Right renal pelvis (tissue), 4 donors: ENCODE measurements around the gene TM6SF1. TPM values are rescaled to one million over a fixed set of nuclear protein-coding genes. Genes with fewer than 3 reads are reported as not detected.
"Not testable (repeated sequence)": the region's sequence is repeated elsewhere in the genome, so short reads cannot be mapped to it uniquely, and the experiment has no call there.

Source experiments
- DNase-seq, 4 donors: peaks; one replicate each; pipeline ENCODE4 v3.0.0-alpha.2; 2013; ENCODE audit warnings: low read depth in 4 of 4, low spot score in 3 of 4, missing footprints in 1 of 4
- polyA plus RNA-seq, 4 donors: library from polyadenylated mRNA; unstranded; fragments of 120-200 nt; gene quantifications; one replicate each; pipeline ENCODE4 v1.2.1, GENCODE V29; 2013; ENCODE audit not compliant: insufficient read length in 4 of 4

The TM6SF1 gene
- polyA plus RNA-seq, 4 donors: 1.6 to 2.5 (median 1.8) TPM

DNA sequence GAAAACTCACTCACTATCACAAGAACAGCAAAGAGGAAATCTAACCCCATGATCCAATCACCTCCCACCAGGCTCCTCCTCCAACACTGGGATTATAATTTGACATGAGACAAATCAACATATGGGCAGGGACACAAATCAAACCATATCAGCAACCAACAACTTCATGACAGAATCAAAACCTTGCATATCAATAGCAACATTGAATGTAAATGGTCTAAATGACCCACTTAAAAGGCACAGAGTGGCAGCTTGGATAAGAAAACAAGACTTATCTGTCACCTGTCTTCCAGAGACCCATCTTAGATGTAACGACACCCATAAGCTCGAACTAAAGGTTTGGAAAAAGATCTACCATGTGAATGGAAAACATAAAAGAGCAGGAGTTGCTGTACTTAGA lies 59.4 kb downstream of the TM6SF1 start:
- no peak for DNase-seq

DNA sequence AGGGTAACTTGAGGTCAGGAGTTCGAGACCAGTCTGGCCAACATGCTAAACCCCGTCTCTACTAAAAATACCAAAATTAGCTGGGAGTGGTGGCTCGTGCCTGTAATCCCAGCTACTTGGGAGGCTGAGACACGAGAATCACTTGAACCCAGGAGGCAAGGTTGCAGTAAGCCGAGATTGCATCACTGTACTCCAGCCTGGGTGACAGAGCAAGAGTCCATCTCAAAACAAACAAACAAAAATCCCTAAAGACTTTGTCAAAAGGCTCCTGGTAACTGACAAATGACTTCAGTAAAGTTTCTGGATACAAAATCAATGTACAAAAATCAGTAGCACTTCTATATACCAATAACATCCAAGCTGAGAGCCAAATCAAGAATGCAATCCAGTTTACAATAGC lies 62.1 kb downstream of the TM6SF1 start:
- not testable (repeated sequence) for DNase-seq

DNA sequence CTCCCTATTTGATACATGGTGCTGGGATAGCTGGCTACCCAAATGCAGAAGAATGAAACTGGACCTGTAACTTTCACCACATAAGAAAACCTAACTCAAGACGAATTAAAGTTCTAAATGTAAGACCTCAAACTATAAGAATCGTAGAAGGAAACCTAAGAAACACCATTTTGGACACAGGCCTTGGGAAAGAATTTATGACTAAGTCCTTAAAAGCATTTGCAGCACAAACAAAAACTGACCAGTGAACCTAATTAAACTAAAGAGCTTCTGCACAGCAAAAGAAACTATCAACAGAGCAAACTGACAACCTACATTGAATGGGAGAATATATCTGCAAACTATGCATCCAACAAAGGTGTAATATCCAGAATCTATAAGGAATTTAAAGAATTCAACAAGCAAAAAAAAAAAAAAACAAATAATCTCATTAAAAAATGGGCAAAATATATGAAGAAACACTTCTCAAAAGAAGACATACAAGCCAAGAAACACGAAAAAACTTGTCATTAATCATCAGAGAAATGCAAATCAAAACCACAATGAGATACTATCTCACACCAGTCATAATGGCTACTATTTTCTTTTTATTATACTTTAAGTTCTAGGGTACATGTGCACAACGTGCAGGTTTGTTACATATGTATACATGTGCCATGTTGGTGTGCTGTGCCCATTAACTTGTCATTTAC lies 63.2 kb downstream of the TM6SF1 start:
- DNase-seq: no peak

DNA sequence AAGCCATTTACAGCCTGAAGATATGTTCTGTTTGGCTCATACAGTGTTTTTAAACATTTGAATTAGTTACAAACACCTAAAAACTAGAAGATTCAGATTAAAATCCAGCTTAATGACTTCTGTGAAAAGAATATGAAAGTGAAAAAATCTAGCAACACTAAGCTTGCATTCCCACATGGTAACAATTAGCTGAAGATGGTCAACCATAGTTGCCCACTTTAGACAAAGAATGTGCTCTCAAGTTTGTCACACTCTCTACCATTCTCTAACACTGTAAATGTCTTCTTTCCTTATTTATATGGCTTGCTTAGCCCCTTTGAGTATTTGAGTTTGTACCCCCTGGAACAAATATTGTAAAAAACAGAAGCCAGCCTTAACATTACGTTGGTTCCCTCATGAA lies 67.4 kb downstream of the TM6SF1 start:
- no peak for DNase-seq

DNA sequence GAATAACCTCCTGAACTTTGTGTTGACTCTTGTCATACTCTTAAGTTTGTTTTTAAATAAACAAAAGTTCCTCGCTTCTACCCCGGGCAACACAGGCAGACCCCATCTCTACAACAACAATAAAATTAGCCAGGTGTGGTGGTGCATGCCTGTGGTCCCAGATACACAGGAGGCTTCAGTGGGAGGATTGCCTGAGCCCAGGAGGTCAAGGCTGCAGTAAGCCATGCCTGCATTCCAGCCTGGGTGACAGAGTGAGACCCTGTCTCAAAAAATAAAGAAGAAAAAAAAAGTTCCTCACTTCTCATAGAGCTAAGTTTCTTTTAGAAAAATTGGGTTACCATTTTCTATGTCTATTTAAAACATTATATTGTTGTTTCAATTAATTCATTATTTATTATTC lies 70.9 kb downstream of the TM6SF1 start:
- no peak for DNase-seq

DNA sequence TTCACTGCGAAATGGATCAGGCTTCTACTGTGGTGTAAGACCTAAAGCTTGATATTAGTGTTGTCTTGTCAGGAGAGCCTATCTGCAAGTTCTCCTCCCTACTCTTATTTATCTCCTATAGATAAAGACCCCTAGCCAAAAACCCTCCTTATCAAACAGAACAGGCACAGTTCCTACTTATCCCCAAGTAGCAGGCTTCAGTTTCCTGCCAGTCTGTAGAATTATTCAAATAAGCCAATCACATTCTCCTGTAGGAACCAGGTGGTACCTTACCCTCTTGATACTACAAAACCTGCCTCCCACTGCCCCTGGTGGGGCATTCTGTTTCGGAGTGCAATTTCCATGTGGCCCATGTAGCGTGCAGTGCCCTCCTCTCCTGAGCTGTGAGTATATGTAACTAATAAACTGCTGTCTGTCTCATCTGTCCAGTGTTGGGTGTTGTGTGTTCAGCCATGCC lies 71.5 kb downstream of the TM6SF1 start:
- no peak for DNase-seq

DNA sequence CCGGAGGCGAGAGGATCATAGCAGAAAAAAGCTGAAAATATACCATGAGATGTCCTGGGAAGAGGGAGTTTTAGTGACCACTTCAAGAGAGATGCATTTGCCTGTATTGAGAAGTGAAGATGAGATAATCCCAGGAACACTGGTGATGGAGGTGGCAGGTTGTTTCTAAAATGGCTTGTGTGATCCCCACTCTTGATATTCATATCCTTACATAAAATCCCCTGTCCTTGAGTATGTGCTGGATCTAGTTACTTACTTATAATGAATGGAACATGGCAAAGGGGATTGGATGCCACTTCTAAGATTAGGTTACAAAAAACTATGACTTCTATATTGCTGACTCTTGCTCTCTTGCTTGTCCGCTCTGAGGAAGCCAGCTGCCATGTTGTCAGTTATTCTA lies 78.1 kb downstream of the TM6SF1 start:
- DNase-seq: no peak

Other genes starting within 250 kb of the TM6SF1 start
- 10 to 100 TPM; 25.9 to 28.3 (median 27.7) TPM for gene HOMER2, start 154.9 kb upstream of the TM6SF1 start, polyA plus RNA-seq
- gene RAMAC, start 121.4 kb upstream of the TM6SF1 start, polyA plus RNA-seq: 10 to 100 TPM; 42.7 to 49.9 (median 46.6) TPM
- gene C15orf40, start 96.0 kb upstream of the TM6SF1 start, polyA plus RNA-seq: 10 to 100 TPM; 25.2 to 35.7 (median 29.0) TPM
- gene BTBD1, start 40.4 kb upstream of the TM6SF1 start, polyA plus RNA-seq: 10 to 100 TPM; 64.3 to 81.0 (median 79.8) TPM
- 10 to 100 TPM; 87.9 to 93.6 (median 90.8) TPM for gene HDGFL3, start 100.2 kb downstream of the TM6SF1 start, polyA plus RNA-seq
- gene BNC1, start 177.0 kb downstream of the TM6SF1 start, polyA plus RNA-seq: under 1 TPM; 0.21 to 0.29 (median 0.22) TPM